Measurements from ENCODE around the gene OXGR1. TPM values are rescaled to one million over a fixed set of nuclear protein-coding genes. Genes with fewer than 3 reads are reported as not detected.

OXGR1 gene
- total and polyA plus RNA-seq, 2 of the 8 experiments (the other 6 are each of a cell fraction or from before 2014, with no cell fraction given) = 0.34 to 1.8 TPM

DNA sequence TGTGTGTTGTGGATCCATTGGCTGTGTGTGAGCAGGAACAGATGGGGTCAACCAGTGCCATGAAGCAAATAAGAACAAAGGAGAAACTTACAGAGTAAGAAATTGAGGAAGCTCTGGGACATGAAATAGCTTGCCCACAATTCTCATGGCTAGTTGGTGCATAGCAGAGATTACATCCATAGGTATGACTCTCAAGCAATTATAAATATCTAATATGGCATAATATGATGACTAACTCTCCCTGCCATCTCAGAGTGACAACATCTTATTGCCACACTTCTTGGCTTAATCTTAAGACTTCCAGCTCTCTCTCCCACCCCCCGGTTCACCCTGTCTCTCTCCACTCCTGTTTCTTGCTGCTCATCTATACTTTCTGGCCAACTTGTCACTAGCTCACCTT lies 53.3 kb downstream of the OXGR1 start (continued):
- no peak for TF ChIP-seq CHD2 (IDR thresholded peaks at IDR 0.05; ENCODE audit: low read length)
